Measurements from ENCODE around the gene NIPAL4. TPM values are rescaled to one million over a fixed set of nuclear protein-coding genes. Genes with fewer than 3 reads are reported as not detected.
"Not testable (repeated sequence)": the region's sequence is repeated elsewhere in the genome, so short reads cannot be mapped to it uniquely, and the experiment has no call there.

The NIPAL4 gene
- 49.8 TPM for total RNA-seq

- peak; percentile 62 for DNase-seq (ENCODE audit: low spot score)
Observed at GRCh38 chr5:157459715-157460599, at the start of gene NIPAL4. TSS of gene NIPAL4 (plus strand) at chr5:157460213. CDS start at chr5:157460321, 108 bp downstream.

- no peak for DNase-seq (ENCODE audit: low spot score)
Observed at GRCh38 chr5:157415838-157416237, 44.2 kb upstream of the NIPAL4 start.

GRCh38 chr5:157419521-157419920 is 40.5 kb upstream of the NIPAL4 start:
- DNase-seq (ENCODE audit: low spot score): not testable (repeated sequence)

- not testable (repeated sequence) for DNase-seq (ENCODE audit: low spot score)
Observed at GRCh38 chr5:157429920-157430319, 30.1 kb upstream of the NIPAL4 start.

- no peak for DNase-seq (ENCODE audit: low spot score)
Observed at GRCh38 chr5:157431544-157432200, 28.3 kb upstream of the NIPAL4 start.

GRCh38 chr5:157434096-157434495 is 25.9 kb upstream of the NIPAL4 start:
- DNase-seq (ENCODE audit: low spot score): no peak

- no peak for DNase-seq (ENCODE audit: low spot score)
Observed at GRCh38 chr5:157443041-157443549, 16.9 kb upstream of the NIPAL4 start.

- no peak for DNase-seq (ENCODE audit: low spot score)
Observed at GRCh38 chr5:157444224-157444623, 15.8 kb upstream of the NIPAL4 start.

GRCh38 chr5:157445745-157446411 is 14.1 kb upstream of the NIPAL4 start:
- DNase-seq (ENCODE audit: low spot score): no peak

- no peak for DNase-seq (ENCODE audit: low spot score)
Observed at GRCh38 chr5:157446412-157446935, 13.5 kb upstream of the NIPAL4 start.

GRCh38 chr5:157447201-157447637 is 12.8 kb upstream of the NIPAL4 start:
- DNase-seq (ENCODE audit: low spot score): peak; percentile 88

GRCh38 chr5:157449011-157449723 is 10.8 kb upstream of the NIPAL4 start:
- DNase-seq (ENCODE audit: low spot score): peak; percentile 76

GRCh38 chr5:157450024-157450423 is 10.0 kb upstream of the NIPAL4 start:
- no peak for DNase-seq (ENCODE audit: low spot score)

- DNase-seq (ENCODE audit: low spot score): peak; percentile 34
Observed at GRCh38 chr5:157451806-157452205, 8.2 kb upstream of the NIPAL4 start.

GRCh38 chr5:157454273-157454672 is 5.7 kb upstream of the NIPAL4 start:
- no peak for DNase-seq (ENCODE audit: low spot score)

- peak; percentile 29 for DNase-seq (ENCODE audit: low spot score)
Observed at GRCh38 chr5:157455057-157455456, 5.0 kb upstream of the NIPAL4 start.

GRCh38 chr5:157456301-157456700 is 3.7 kb upstream of the NIPAL4 start:
- peak; percentile 29 for DNase-seq (ENCODE audit: low spot score)

GRCh38 chr5:157457391-157457790 is 2.6 kb upstream of the NIPAL4 start:
- DNase-seq (ENCODE audit: low spot score): peak; percentile 7

GRCh38 chr5:157458835-157459234 is 1.2 kb upstream of the NIPAL4 start:
- peak; percentile 18 for DNase-seq (ENCODE audit: low spot score)

- DNase-seq (ENCODE audit: low spot score): peak; percentile 53
Observed at GRCh38 chr5:157460921-157461792, 1.1 kb downstream of the NIPAL4 start.

Data from ureter (tissue), 1 donor.